ELF-1 (cell line): Measurements from ENCODE around the gene EIF4H.
A peak's percentile ranks its signal among the peaks of the same experiment; 100 is the strongest.
"Not testable (repeated sequence)": the region's sequence is repeated elsewhere in the genome, so short reads cannot be mapped to it uniquely, and the experiment has no call there.

Experiments
- DNase-seq: peaks from one replicate; pipeline ENCODE4 v3.0.0-alpha.2; 2016; ENCODE audit warnings: low read depth, low spot score

EIF4H gene

GRCh38 chr7:74173866-74174605 lies at the start of gene EIF4H:
Gene EIF4H (plus strand): TSS chr7:74174356. CDS start chr7:74174384, 28 bp downstream.
- peak; percentile 95 for DNase-seq

GRCh38 chr7:74126220-74126880 lies 47.8 kb upstream of the EIF4H start:
- DNase-seq: no peak

GRCh38 chr7:74129887-74130286 lies 44.3 kb upstream of the EIF4H start:
- DNase-seq: no peak

GRCh38 chr7:74130518-74130917 lies 43.6 kb upstream of the EIF4H start:
- DNase-seq: no peak

GRCh38 chr7:74134117-74134620 lies 40.0 kb upstream of the EIF4H start:
- no peak for DNase-seq

GRCh38 chr7:74138334-74138867 lies 35.8 kb upstream of the EIF4H start:
- DNase-seq: no peak

DNA sequence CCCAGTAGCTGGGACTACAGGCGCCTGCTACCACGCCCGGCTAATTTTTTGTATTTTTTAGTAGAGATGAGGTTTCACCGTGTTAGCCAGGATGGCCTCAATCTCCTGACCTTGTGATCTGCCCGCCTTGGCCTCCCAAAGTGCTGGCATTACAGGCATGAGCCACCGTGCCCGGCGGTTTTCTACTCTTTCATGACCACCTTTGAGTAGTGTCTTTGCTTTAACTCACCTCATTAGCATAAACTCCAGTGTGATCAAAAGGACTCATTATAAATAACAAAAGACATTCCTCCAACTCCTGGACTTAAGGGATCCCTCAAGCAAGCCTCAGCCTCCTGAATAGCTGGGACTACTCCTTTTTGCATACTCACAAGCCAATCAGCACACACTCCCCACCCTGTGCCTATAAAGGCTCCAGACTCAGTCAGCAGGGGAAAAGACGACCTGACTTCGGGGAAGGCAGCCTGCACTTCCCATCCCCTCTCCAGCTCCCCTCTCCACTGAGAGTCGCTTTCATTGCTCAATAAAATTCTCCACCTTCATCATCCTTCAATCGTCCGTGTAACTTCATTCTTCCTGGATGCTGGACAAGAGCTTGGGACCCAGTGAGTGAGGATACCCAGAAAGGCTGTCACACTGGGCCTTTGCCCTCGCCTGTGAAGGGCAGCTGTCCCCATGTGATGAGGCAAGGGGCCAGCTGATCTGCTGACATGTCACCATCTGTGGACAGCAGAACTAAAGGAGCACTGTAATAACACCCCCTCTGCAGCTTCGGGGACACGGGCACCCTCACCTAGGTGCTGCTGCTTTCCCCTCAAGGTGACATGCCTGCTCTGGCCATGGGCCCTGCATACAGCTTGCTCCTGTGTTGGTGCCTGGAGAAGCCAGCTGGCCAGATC lies 35.0 kb upstream of the EIF4H start:
- peak; percentile 62 for DNase-seq

DNA sequence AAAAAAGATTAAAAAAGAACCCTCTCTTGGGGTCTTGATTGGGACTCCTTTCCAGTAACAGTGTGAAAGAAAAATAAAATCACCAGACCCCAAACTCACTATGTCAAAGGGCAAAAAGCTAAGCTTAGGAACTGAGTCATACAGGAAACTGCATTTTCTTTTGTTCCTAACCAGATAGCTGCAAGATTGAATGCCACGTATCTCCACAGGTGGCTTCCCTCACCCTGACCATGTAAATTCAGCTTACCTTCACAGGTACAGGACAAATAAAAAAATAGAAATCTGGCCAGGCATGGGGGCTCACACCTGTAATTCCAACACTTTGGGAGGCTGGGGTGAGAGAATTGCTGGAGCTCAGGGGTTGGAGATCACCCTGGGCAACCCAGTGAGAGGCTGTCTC lies 32.5 kb upstream of the EIF4H start:
- DNase-seq: no peak

- DNase-seq: no peak
These were observed 30.8 kb upstream of the EIF4H start for GRCh38 chr7:74143383-74143782.

DNA sequence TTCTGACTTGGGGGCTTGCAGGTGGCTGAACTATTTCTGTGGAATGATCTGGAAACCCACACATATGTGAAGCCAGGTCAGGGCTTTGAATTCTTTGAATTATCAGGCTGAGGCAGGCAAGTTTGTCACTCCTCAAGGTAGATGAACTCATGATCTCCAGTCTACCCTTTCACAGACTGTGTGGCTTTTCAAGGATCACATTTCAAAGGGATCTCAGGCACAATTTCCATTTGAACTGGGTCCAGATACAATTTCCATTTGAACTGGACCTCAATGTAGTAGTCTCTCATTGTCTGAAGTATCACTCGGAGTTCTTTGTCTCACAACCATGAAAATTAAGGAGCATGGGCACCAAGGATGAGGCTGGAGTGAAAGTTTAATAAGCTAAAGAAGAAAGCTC lies 25.7 kb upstream of the EIF4H start:
- DNase-seq: no peak

- DNase-seq: no peak
These were observed 25.1 kb upstream of the EIF4H start for GRCh38 chr7:74149071-74149470.

DNA sequence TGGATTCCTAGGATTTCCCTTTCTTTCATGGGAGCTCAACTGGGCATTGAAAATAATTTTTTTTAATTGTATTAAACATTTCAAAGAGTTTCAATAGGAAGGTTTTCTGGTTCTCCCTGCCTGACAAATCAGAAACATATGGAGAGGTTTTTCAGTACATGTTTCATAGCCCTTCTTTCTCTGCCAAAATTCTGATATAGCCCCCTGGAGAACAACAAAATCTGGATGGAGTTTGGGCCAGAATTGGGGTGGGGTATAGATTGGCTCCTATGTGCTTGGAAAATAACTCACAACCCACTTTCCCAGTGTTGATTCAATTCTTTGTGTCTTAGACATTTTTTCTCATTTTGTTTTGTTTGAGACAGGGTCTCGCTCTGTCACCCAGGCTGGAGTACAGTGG lies 24.6 kb upstream of the EIF4H start:
- DNase-seq: no peak

- DNase-seq: peak; percentile 61
These were observed 20.4 kb upstream of the EIF4H start for GRCh38 chr7:74153736-74154135.

DNA sequence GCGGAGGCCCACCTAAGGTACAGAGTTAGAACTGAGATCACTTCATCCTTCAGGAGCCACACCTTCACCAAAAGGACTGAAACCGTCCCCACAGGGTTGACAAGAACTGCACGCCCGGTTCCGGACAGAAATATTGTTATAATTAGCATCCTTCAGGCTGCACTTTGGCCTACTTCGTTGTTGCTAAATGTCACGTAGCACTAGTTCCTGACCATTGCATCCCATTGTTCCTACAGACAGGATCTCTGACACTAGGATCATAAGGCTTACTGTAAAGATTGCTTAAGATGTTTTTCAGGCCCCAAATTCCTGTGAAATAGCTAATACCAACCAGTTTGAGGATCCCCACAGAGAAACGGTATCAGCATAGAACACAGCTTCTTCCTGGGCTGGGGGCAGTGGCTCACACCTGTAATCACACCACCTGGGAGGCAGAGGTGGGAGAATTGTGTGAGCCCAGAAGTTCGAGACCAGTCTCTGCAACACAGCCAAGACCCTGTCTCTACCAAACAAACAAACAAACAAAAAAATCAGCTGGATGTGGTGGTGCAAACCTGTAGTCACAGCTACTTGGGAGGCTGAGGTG lies 18.3 kb upstream of the EIF4H start:
- DNase-seq: no peak

- no peak for DNase-seq
These were observed 16.6 kb upstream of the EIF4H start for GRCh38 chr7:74157605-74158004.

DNA sequence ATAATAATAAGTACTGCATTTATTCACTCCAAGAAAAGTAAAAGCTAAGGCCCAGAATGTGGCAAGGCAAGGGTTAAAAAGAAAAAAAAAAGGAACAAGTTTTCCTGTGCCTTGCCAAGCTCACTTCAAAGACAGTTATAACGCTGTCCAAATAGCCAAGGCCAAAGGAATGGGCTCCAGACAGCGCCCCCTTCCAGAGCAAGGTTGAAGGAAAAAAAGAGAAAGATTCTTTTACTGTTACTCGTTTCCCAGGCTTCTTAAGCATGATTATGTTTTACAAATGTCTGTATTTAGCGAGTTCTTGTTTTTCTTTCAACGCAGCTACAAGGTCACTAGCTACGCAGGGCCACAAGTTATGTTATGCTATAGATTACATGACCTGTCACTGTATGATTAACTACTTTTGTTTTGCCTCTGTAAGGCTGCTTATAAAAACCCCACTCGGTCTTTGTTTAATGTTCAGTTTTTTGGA lies 9.1 kb upstream of the EIF4H start:
- DNase-seq: peak; percentile 40

GRCh38 chr7:74165867-74166593 lies 8.1 kb upstream of the EIF4H start:
- DNase-seq: no peak

DNA sequence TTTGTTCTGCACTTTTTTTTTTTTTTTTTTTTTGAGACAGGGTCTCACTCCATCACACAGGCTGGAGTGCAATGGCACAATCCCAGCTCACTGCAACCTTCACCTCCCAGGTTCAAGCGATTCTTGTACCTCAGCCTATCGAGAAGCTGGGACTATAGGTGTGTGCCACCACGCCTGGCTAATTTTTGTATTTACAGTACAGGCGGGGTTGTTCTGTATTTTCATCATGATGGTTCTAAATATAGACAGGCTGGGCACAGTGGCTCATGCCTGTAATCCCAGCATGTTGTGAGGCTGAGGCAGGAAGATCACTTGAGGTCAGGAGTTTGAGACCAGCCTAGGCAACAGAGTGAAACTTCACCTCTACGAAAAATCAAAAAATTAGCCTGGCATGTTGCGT lies 6.8 kb upstream of the EIF4H start:
- DNase-seq: not testable (repeated sequence)

GRCh38 chr7:74173074-74173473 lies 1.1 kb upstream of the EIF4H start:
- DNase-seq: peak; percentile 37

GRCh38 chr7:74173491-74173865 lies 678 bp upstream of the EIF4H start:
- DNase-seq: no peak
